Activated T-cell treated with anti-CD3 and anti-CD28 coated beads, Interleukin-2, amount 50 U/mL, for 4 hours (primary cell): Measurements from ENCODE around the gene PLAGL1. TPM values are rescaled to one million over a fixed set of nuclear protein-coding genes. Genes with fewer than 3 reads are reported as not detected.

Source experiments
- ATAC-seq, 2 donors: fragments of 200-7000 bp; cut with Tn5 transposase; one replicate each; pipeline ENCODE4 v1.10.0; 2021
- DNase-seq: peaks from one replicate; pipeline ENCODE4 v3.0.0-alpha.2; 2020
- H3K27me3 Mint-ChIP-seq: one replicate; pipeline ENCODE4 v1.8.0; 2021; ENCODE audit warnings: low read depth, mixed read lengths
- H3K36me3 Mint-ChIP-seq: one replicate; pipeline ENCODE4 v1.8.0; 2022; ENCODE audit warnings: mixed read lengths; ENCODE audit not compliant: insufficient read depth
- H3K4me1 Mint-ChIP-seq: one replicate; pipeline ENCODE4 v1.8.0; 2021; ENCODE audit warnings: low read depth, mixed read lengths
- H3K4me3 Mint-ChIP-seq: one replicate; pipeline ENCODE4 v1.8.0; 2021; ENCODE audit warnings: mild to moderate bottlenecking, moderate library complexity, mixed read lengths
- H3K9me3 Mint-ChIP-seq: one replicate; pipeline ENCODE4 v1.8.0; 2021; ENCODE audit warnings: mixed read lengths
- total RNA-seq, 3 donors: library from RNA; stranded (reverse); gene quantifications; one replicate each; pipeline ENCODE4 v1.2.1, GENCODE V29; 2021

Gene PLAGL1
- total RNA-seq, 3 donors from 2014 or later: 6.5 to 8.9 (median 7.8) TPM

GRCh38 chr6:143965503-143966171 is 42.4 kb downstream of the PLAGL1 start:
- H3K36me3 Mint-ChIP-seq: peaks cover 4% of the 10 kb centered on the region
- no peaks in the 10 kb centered on the region for H3K4me1 Mint-ChIP-seq
- H3K27me3 Mint-ChIP-seq: no peaks in the 10 kb centered on the region
- no peak overlapping the region for H3K4me3 Mint-ChIP-seq
- ATAC-seq (no peak), DNase-seq (no peak)
- no peaks in the 10 kb centered on the region for H3K9me3 Mint-ChIP-seq

- H3K27me3 Mint-ChIP-seq: no peaks in the 10 kb centered on the region
- DNase-seq: no peak
- H3K4me3 Mint-ChIP-seq: no peak overlapping the region
- no peaks in the 10 kb centered on the region for H3K9me3 Mint-ChIP-seq
- peaks cover 4% of the 10 kb centered on the region for H3K36me3 Mint-ChIP-seq
- no peaks in the 10 kb centered on the region for H3K4me1 Mint-ChIP-seq
- ATAC-seq: no peak
These were observed 43.4 kb downstream of the PLAGL1 start for GRCh38 chr6:143964674-143965081.

GRCh38 chr6:143963158-143963919 is 44.7 kb downstream of the PLAGL1 start:
- peaks cover 4% of the 10 kb centered on the region for H3K36me3 Mint-ChIP-seq
- H3K27me3 Mint-ChIP-seq: no peaks in the 10 kb centered on the region
- no peaks in the 10 kb centered on the region for H3K4me1 Mint-ChIP-seq
- no peaks in the 10 kb centered on the region for H3K9me3 Mint-ChIP-seq
- ATAC-seq (no peak), DNase-seq (no peak)
- no peak overlapping the region for H3K4me3 Mint-ChIP-seq

- DNase-seq (no peak), ATAC-seq (no peak)
- Mint-ChIP-seq H3K9me3 (no peaks in the 10 kb centered on the region), H3K4me1 (no peaks in the 10 kb centered on the region), H3K4me3 (no peak overlapping the region), H3K36me3 (peaks cover 1% of the 10 kb centered on the region), H3K27me3 (no peaks in the 10 kb centered on the region)
These were observed 45.9 kb downstream of the PLAGL1 start for GRCh38 chr6:143961886-143962878.

- no peaks in the 10 kb centered on the region for H3K27me3 Mint-ChIP-seq
- ATAC-seq (no peak), DNase-seq (no peak)
- H3K4me1 Mint-ChIP-seq: no peaks in the 10 kb centered on the region
- no peaks in the 10 kb centered on the region for H3K9me3 Mint-ChIP-seq
- H3K36me3 Mint-ChIP-seq: peaks cover 1% of the 10 kb centered on the region
- H3K4me3 Mint-ChIP-seq: no peak overlapping the region
These were observed 47.0 kb downstream of the PLAGL1 start for GRCh38 chr6:143961066-143961465.

GRCh38 chr6:143959927-143960326 is 48.1 kb downstream of the PLAGL1 start:
- H3K4me1 Mint-ChIP-seq: no peaks in the 10 kb centered on the region
- H3K27me3 Mint-ChIP-seq: no peaks in the 10 kb centered on the region
- no peaks in the 10 kb centered on the region for H3K9me3 Mint-ChIP-seq
- no peak for ATAC-seq
- DNase-seq: no peak
- no peak overlapping the region for H3K4me3 Mint-ChIP-seq
- no peaks in the 10 kb centered on the region for H3K36me3 Mint-ChIP-seq

- no peak for DNase-seq
- Mint-ChIP-seq H3K27me3 (no peaks in the 10 kb centered on the region), H3K36me3 (no peaks in the 10 kb centered on the region), H3K9me3 (no peaks in the 10 kb centered on the region), H3K4me1 (no peaks in the 10 kb centered on the region), H3K4me3 (no peak overlapping the region)
- ATAC-seq: no peak
These were observed 49.1 kb downstream of the PLAGL1 start for GRCh38 chr6:143958839-143959399.

- Mint-ChIP-seq H3K4me1 (no peaks in the 10 kb centered on the region), H3K9me3 (no peaks in the 10 kb centered on the region), H3K36me3 (no peaks in the 10 kb centered on the region), H3K4me3 (no peak overlapping the region), H3K27me3 (no peaks in the 10 kb centered on the region)
- DNase-seq (no peak), ATAC-seq (no peak)
These were observed 50.3 kb downstream of the PLAGL1 start for GRCh38 chr6:143957679-143958274.

- Mint-ChIP-seq H3K4me1 (no peaks in the 10 kb centered on the region), H3K27me3 (no peaks in the 10 kb centered on the region), H3K9me3 (no peaks in the 10 kb centered on the region), H3K36me3 (no peaks in the 10 kb centered on the region), H3K4me3 (no peak overlapping the region)
- ATAC-seq (no peak), DNase-seq (no peak)
These were observed 52.1 kb downstream of the PLAGL1 start for GRCh38 chr6:143955971-143956370.

GRCh38 chr6:143953922-143954321 is 54.1 kb downstream of the PLAGL1 start:
- no peak for DNase-seq
- no peak overlapping the region for H3K4me3 Mint-ChIP-seq
- no peaks in the 10 kb centered on the region for H3K36me3 Mint-ChIP-seq
- no peaks in the 10 kb centered on the region for H3K27me3 Mint-ChIP-seq
- no peaks in the 10 kb centered on the region for H3K4me1 Mint-ChIP-seq
- H3K9me3 Mint-ChIP-seq: no peaks in the 10 kb centered on the region
- no peak for ATAC-seq

GRCh38 chr6:143952947-143953701 is 54.9 kb downstream of the PLAGL1 start:
- Mint-ChIP-seq H3K36me3 (no peaks in the 10 kb centered on the region), H3K4me3 (no peak overlapping the region), H3K27me3 (no peaks in the 10 kb centered on the region), H3K9me3 (no peaks in the 10 kb centered on the region), H3K4me1 (no peaks in the 10 kb centered on the region)
- no peak for ATAC-seq
- no peak for DNase-seq

GRCh38 chr6:143952060-143952778 is 55.8 kb downstream of the PLAGL1 start:
- no peak for DNase-seq
- no peaks in the 10 kb centered on the region for H3K4me1 Mint-ChIP-seq
- no peak for ATAC-seq
- peaks cover 1% of the 10 kb centered on the region for H3K36me3 Mint-ChIP-seq
- H3K9me3 Mint-ChIP-seq: no peaks in the 10 kb centered on the region
- no peak overlapping the region for H3K4me3 Mint-ChIP-seq
- no peaks in the 10 kb centered on the region for H3K27me3 Mint-ChIP-seq

- DNase-seq: no peak
- Mint-ChIP-seq H3K27me3 (no peaks in the 10 kb centered on the region), H3K36me3 (peaks cover 3% of the 10 kb centered on the region), H3K4me3 (no peak overlapping the region), H3K9me3 (no peaks in the 10 kb centered on the region), H3K4me1 (no peaks in the 10 kb centered on the region)
- ATAC-seq: no peak
These were observed 57.2 kb downstream of the PLAGL1 start for GRCh38 chr6:143950875-143951274.
